ENCODE data around the gene PGGHG. TPM values are rescaled to one million over a fixed set of nuclear protein-coding genes. Genes with fewer than 3 reads are reported as not detected.
A peak's percentile ranks its signal among the peaks of the same experiment; 100 is the strongest.

The PGGHG gene
- total and polyA plus RNA-seq, 2 of the 13 experiments (the other 11 are each of a cell fraction or from before 2014, with no cell fraction given) = 5.9 to 14.8 TPM

DNA sequence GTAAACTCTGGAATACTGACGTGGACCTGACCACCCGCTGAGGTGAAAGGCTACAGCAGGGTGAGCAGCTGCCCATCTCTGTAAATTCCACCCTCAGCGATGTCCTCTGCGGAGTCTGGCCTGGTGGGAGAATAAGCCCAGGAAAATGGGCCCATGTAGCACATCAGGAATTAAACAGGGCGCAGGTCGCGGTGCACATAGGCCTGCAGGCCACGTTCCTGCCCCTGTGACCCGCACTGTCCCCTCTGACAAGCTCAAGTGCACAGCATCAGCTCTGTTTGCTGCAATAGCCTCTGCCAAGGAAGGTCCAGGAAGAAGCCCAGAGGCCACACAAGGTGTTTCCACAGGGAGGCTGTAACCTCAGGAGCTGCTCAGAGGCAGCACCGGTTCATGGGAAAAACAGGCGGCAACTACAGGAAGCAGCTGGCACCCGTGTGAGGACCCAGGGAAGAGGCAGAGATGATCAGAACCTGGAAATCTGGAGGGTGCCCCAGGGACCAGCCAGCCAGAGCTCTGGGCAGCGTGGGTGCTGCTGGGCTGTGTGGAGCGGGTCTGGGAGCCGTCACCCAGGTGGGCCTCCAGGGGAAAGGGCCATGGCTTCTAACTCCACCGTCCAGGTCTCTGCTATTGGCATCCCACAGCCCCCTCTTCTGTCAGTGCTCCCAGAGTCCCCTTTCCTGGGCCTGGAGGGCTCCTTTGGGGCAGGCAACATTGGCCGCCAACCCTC lies 17.9 kb downstream of the PGGHG start (continued):
- TF ChIP-seq ZNF687 (CRISPR knock-in tag; IDR thresholded peaks at IDR 0.05) = peak; percentile 58
- no peak for TF ChIP-seq ZNF501 (CRISPR knock-in tag; IDR thresholded peaks at IDR 0.05)
- no peak for TF ChIP-seq ZNF34 (CRISPR knock-in tag; IDR thresholded peaks at IDR 0.05; ENCODE audit: borderline replicate concordance)
- 0 out of 2 replicates have a peak, but pooled peaks have one; percentile 33 for TF ChIP-seq HIVEP1 (CRISPR knock-in tag; IDR thresholded peaks at IDR 0.05)
- 0 out of 2 replicates have a peak, but pooled peaks have one; percentile 16 for TF ChIP-seq SAP130 (CRISPR knock-in tag; IDR thresholded peaks at IDR 0.05; ENCODE audit: low read depth)
- TF ChIP-seq ZKSCAN5 (CRISPR knock-in tag; IDR thresholded peaks at IDR 0.05) = no peak
- no peak for TF ChIP-seq TCF12 (IDR thresholded peaks at IDR 0.05)
- no peak for TF ChIP-seq TCF12 (CRISPR knock-in tag; IDR thresholded peaks at IDR 0.05)
- TF ChIP-seq ETV5 (CRISPR knock-in tag; IDR thresholded peaks at IDR 0.05; ENCODE audit: borderline replicate concordance) = no peak
